Globus pallidus (tissue), 1 donor: ENCODE results near the gene DCXR.

Experiments
- DNase-seq: peaks from one replicate; pipeline ENCODE4 v3.0.0-alpha.2; 2015; ENCODE audit warnings: low spot score

Gene DCXR

DNA sequence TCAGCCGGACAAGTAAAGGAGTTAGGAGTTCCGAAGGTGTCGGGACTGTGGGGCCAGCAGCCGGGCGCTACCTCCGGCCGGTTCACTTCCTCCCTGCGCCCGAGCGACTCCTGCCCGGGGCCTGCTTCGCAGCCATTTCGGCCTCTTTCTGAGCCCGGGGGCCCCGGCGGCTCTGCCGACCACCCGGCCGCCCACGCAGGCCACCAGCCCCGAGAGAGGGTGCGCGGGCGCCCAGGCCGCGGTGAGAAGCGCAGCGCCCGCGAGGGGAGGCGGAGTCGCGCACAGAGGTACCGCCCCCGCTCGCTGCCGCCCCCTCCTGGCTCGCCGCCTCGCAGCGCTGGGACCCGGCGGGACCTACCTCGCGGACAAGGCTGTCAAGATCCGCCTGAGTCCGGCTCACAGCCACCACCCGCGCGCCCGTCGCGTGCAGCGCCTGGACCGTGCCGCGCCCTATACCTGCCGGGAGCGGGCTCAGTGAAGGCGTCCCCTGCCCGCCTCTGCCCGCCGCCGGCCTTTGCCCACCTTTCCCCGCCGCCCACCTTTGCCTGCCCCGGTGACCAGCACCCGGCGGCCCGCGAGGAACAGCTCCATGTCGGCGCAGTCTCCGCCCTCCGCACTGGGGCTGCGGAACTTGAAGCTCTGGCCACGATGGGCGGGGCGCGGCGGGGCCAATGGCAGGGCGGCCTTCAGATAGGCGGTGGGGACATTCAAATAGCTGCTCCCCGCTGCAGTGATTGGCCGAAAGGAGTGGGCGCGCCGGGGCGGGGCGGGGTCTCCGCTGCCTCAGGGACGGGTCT is at the start of gene DCXR:
Gene DCXR, minus strand, starts transcription at position 606 of the 797 bp plus-strand sequence. Its CDS starts 15 bp downstream, at position 591.
- peak; percentile 96 for DNase-seq

- DNase-seq = no peak
Measured at GRCh38 chr17:82085931-82086764, 48.7 kb upstream of the DCXR start.

GRCh38 chr17:82085031-82085861 is 47.7 kb upstream of the DCXR start:
- no peak for DNase-seq

- DNase-seq = no peak
Measured at GRCh38 chr17:82084373-82085030, 47.0 kb upstream of the DCXR start.

- DNase-seq = no peak
Measured at GRCh38 chr17:82083533-82084359, 46.2 kb upstream of the DCXR start.

GRCh38 chr17:82083009-82083408 is 45.5 kb upstream of the DCXR start:
- DNase-seq = no peak

DNA sequence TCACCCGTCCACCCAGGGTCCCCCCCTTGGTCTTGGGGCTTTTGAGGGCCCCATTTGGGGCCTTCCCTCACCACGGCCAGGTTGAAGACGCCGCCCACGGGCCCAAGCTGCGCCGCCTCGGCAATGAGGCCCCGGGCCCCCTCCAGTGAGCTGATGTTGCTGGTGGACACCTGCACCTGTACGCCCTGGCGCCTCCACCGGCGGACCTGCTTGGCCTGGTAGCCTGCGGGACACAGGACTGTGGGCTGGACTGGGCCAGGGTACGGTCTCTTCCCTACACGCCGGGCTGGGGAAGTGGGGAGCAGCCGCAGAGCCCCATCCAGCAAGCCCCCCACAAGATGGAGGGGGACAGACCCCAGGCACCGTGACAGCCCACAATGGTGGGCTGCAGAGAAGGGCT is 45.0 kb upstream of the DCXR start:
- no peak for DNase-seq

- DNase-seq = no peak
Measured at GRCh38 chr17:82081966-82082365, 44.5 kb upstream of the DCXR start.

- no peak for DNase-seq
Measured at GRCh38 chr17:82081546-82081945, 44.0 kb upstream of the DCXR start.

DNA sequence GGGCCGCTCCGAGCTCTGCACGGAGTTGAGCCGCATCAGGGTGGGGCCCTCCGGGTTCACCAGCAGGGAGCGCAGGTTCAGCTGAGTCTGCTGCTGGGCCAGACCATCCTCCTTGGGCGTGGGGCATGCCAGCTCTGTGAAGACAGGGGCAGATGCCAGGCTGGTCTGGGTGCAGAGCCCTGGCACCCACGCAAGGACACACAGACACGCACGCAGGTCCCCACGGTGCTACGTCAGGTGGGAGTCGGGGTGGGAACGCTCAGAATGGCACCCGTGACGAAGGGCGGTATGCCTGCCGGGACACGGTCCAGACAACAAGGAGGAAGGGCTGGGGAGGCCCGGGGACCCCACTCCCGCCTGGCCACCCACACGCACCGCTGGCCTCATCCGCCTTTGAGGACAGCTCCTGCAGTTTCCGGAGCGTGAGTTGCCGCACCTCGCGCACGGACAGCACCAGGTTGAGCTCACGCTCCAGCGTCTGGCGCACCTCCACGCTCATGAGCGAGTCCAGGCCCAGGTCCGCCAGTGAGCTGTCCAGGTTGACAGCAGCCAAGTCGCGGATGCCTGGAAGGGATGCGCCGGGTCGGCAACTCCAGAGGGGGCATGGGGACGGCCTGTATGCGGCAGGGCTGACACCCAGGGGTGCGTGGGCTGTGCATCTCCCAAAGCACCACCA is 43.4 kb upstream of the DCXR start:
- DNase-seq = no peak

DNA sequence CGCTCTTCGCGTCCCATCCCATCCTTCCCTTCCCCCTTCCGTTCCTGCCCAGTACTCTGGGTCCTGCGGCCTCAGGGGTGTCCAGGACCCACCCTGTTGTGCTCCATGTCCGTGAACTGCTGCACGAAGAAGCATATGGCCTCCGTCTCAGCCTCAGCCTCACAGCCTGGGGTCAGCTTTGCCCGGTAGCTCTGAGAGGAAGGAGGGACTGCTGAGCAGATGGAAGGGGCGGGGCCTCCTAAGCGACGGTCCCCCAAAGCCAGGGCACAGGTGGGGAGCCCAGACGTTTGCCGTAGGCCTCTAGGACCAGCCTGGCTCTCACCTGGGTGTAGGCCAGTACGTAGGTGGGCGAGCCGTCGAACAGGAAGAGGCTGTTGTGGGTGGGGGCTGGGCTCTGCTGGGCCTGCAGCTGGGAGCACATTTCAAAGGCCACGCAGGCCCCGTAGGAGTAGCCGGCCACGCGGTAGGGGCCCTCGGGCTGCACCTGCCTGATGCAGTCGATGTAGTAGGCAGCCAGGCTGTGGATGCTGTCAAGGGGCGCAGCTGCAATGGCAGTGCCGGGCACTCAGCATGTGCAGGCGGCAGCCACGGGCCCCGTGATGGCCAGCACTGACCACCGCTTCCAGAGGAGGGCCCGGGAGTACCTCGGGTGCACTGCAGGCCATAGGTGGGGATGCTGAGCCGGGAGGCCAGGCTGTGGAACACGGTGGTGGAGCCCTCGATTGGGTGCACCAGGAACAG is 42.7 kb upstream of the DCXR start:
- DNase-seq = no peak

DNA sequence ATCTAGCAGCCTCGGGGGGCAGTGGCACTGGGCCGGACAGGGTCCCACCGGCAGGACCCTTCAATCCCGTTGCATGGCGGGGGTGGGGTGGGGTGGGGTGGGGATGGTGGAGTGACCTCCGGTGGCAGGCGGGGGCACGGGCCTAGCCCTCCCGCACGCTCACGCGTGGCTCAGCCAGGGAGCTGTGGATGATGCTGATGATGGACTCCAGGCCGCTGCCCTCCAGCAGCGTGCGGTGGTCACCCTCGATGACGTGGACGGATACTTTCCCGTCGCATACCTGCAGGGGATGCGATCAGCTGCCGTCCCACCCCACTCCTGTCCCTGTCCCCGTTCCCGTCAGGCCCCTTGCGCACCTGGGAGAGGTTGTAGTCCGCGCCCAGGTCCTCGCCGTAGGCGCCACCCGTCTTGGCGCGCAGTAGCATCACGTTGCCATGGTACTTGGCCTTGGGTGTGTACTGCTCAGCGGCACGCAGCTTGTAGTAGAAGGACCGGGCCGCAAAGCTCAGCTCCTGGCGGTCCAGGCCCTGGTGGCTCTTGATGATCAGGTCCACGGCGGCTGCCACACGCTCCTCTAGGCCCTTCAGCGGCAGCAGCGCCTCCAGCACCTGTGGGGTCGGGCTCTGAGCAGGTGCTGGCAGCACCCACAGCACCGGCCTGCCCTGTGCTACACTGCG is 41.6 kb upstream of the DCXR start:
- DNase-seq = no peak

- DNase-seq = no peak
Measured at GRCh38 chr17:82078433-82078832, 40.9 kb upstream of the DCXR start.

DNA sequence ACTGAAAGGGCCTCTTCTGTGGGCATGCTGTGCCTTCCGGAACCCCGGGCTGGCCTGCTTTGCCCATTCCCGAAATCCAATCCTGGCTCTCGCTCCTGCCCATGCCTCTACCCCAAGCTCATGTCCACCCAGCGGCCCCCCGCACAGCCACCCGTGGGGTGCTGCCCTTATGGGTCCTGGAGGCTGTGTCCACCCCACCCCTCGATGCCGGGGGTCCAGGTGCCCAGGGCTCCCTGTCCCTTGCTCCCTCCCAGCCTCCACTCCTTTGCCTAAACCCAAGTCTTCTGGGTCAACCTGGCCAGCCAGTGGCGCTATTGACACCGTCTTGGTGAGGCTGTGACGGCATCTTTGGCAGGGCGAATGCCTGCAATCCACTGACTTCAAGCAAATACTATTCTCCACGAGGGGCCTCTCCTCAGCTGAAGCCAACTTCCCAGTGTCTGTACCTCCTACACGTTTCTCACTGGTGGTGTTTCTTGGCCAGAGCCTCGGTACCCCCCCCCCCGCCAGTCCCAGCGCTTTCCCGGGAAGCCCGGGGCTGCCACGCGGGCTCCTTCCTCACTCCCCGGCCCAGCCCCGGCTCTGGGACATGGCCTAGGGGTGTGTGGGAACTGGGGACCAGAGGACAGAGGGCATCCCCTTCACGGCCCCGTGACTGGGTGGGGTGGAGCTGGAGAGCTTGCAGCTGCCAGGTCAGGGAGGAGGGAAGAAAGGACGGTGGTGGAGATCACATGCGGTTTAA is 40.3 kb upstream of the DCXR start:
- DNase-seq = no peak

GRCh38 chr17:82076785-82077591 is 39.5 kb upstream of the DCXR start:
- DNase-seq = no peak

- DNase-seq = no peak
Measured at GRCh38 chr17:82076018-82076784, 38.7 kb upstream of the DCXR start.

DNA sequence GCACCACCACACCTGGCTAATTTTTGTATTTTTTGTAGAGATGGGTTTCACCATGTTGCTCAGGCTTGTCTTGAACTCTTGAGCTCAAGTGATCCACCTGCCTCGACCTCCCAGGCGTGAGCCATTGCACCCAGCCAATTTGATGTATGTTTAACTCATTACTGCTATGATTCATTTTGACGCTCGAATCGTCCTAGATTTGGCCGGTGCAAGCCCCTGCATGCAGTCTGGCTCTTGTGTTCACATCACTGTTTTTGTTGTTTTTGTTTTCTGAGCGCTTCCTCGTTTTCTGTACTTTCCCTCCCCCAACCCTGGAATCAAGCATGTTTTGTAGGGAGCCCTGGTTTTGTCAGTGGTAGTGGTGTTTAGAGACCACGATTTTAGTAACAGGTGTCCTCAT is 35.9 kb upstream of the DCXR start:
- no peak for DNase-seq
